ENCODE measurements around the gene FBXW5. TPM values are rescaled to one million over a fixed set of nuclear protein-coding genes. Genes with fewer than 3 reads are reported as not detected.
A peak's percentile ranks its signal among the peaks of the same experiment; 100 is the strongest.

The FBXW5 gene
- total RNA-seq, 3 donors from 2014 or later = 84.0 to 112 (median 95.3) TPM

DNA sequence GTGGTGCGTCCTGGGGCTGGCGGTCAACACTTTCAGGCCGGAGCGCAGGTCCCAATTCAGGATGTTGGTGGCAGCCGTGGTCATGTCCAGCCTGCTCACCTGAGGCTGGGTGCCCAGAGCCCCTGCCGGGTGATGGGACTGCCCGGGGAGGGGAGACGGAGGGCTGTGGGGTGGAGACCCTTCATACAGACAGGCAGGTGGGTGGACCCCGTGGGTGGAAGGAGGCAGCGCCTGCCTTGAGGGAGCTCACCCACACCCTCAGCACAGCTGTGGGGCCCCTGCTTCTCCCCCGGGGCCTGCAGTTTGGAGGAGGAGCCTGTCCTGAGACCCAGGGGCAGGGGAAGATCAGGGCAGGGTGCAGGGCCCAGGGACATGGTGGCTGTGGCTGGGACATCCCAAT lies 25.8 kb upstream of the FBXW5 start:
- DNase-seq (no peak), ATAC-seq (no peak)
- Mint-ChIP-seq H3K36me3 (ENCODE audit: insufficient read depth) (no peaks in the 10 kb centered on the region), H3K9me3 (no peaks in the 10 kb centered on the region), H3K4me3 (no peak overlapping the region), H3K4me1 (ENCODE audit: low read depth) (peaks cover 21% of the 10 kb centered on the region), H3K27me3 (ENCODE audit: low read depth) (no peaks in the 10 kb centered on the region)

DNA sequence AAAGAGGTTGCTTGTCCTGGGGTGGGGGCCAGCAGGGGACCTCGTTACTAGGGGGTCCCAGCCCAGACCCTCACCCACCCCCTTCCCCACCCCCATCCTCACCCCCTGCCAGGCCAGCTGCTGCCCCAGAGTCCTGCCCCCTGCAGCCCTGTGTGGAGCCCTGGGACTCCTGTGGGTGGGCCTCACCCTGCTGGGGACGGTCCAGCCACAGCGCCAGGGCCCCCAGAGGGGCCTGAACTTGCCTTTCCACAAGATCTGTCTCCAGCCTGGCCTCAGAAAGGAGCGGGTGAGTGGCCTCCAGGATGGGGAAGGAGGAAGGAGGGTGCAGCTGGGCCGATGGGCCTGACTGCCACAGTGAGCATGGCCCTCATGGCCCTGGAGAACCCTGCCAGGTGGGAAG lies 25.2 kb upstream of the FBXW5 start:
- no peaks in the 10 kb centered on the region for H3K36me3 Mint-ChIP-seq (ENCODE audit: insufficient read depth)
- no peaks in the 10 kb centered on the region for H3K9me3 Mint-ChIP-seq
- DNase-seq (no peak), ATAC-seq (no peak)
- no peaks in the 10 kb centered on the region for H3K27me3 Mint-ChIP-seq (ENCODE audit: low read depth)
- H3K4me3 Mint-ChIP-seq = no peak overlapping the region
- peaks cover 17% of the 10 kb centered on the region for H3K4me1 Mint-ChIP-seq (ENCODE audit: low read depth)

DNA sequence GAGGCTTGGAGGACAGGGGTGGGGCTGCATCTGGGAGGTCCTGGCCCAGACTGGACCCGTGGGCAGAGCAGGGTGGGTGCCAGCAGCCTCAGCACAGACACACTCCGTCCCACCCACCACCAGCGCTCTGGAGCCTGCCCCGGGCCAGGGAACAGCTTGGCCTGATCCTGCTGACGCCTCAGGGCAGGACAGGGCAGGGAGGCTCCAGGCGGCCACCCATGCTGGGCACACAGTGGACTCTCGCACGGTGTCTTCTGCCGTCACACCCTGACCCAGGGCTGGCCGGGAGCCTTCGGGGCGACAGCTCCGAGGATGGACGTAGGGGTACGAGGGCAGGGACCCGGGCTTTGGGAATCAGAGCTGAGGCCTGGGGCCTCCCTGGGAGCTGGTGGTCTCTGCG lies 24.6 kb upstream of the FBXW5 start:
- Mint-ChIP-seq H3K9me3 (no peaks in the 10 kb centered on the region), H3K36me3 (ENCODE audit: insufficient read depth) (no peaks in the 10 kb centered on the region), H3K27me3 (ENCODE audit: low read depth) (no peaks in the 10 kb centered on the region), H3K4me3 (no peak overlapping the region), H3K4me1 (ENCODE audit: low read depth) (peaks cover 19% of the 10 kb centered on the region)
- DNase-seq (no peak), ATAC-seq (no peak)

DNA sequence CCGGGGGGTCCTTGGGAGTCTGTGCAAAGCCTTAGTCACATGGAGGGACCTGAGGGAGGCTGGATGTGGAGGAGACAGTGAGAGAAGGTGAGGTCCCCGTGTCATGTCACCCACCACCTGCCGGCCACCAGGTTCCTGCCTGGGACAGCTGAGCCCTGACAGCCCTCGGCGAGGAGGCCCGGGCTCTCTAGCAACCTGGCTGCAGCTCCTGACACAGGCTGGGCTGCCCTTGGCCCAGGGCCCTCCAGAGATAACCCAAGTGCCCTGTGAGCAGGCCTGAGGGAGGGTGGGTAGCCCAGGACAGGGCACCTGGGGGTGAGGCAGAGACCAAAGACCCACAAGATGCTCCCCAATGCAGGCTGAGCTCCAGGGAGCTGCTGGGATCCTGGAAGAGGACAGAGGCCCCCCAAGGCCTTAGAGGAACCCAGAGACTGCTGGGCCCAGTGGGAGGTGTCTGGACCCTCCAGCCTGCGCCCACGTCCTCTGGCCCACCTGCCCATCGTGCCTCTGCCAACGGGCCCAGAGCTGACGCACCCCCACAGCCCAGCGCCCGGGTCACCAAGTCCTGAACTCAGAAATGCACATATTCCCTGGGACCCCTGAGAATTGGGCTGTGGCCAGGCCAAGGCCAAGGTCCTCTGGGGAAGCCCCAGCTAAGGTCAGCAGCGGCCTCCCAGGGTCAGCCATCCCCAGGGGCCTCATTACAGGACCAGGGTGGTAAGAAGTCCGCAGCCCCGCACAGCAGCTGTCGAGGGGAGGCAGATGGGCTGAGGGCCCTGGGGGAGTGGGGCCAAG lies 24.0 kb upstream of the FBXW5 start:
- DNase-seq = no peak
- Mint-ChIP-seq H3K36me3 (ENCODE audit: insufficient read depth) (no peaks in the 10 kb centered on the region), H3K9me3 (no peaks in the 10 kb centered on the region), H3K4me1 (ENCODE audit: low read depth) (peaks cover 18% of the 10 kb centered on the region), H3K27me3 (ENCODE audit: low read depth) (no peaks in the 10 kb centered on the region), H3K4me3 (no peak overlapping the region)
- ATAC-seq = no peak

DNA sequence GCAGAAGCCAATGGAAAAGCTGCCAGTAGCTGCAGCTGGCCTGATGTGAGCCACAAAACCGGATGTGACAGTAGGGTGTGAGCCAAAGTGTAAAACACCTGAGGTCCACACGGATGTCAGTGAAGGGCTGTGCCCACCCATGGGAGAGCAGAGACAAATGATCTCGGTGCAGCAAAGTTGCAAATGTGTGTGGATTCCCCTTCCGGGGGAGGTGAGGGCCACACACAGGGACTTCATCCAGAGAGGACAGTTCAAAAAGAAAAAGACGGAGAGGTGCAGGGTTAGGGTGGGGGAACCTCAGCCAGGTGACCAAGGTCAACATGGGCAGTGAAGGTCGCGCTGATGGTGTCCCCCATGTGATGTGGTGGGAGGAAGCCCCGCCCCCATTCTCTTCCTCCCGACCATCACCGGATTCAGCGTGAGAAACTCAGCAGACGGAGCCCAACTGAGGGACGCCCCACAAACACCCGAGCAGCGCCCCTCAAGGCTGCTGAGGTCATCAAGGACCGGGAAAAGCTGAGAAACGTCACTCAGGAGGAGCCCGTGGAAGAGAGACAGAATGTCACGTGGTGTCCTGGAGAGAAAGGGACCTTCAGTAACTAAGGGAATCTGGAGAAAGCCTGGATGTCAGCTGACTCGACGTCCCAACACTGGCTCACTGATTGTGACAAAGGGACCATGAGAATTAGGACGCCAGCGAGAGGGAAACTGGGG lies 21.4 kb upstream of the FBXW5 start:
- ATAC-seq = peak; percentile 35 to 41
- peak overlapping the region; percentile 56 for H3K4me3 Mint-ChIP-seq
- no peak for DNase-seq
- no peaks in the 10 kb centered on the region for H3K36me3 Mint-ChIP-seq (ENCODE audit: insufficient read depth)
- H3K9me3 Mint-ChIP-seq = no peaks in the 10 kb centered on the region
- H3K4me1 Mint-ChIP-seq (ENCODE audit: low read depth) = peaks cover 28% of the 10 kb centered on the region
- no peaks in the 10 kb centered on the region for H3K27me3 Mint-ChIP-seq (ENCODE audit: low read depth)

DNA sequence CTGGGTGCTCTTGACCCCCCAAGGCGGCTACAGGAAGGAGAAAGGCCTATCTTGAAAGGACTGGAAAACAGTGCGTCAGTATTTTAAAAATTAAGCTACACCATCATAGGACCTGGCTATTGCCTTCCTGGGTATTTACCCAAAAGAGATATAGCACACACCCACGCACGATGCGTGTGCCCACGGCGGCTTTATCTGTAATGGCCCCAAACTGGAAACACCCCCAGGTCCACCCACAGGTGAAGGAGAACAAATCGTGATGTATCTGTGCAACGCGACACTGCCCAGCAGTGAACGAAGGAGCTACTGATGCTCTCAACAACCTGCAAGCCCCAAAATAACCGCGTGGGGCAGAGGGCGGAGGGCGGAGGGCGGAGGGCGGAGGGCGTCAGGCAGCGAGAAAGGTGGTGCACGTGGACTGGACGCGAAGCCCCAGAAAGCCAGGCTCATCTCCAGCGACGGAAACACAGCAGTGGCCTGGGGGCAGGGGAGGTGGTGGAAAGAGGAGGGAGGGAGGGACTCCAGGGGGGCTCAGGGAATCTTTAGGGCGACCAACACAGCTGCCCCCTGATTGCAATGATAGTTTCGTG lies 20.4 kb upstream of the FBXW5 start:
- Mint-ChIP-seq H3K36me3 (ENCODE audit: insufficient read depth) (no peaks in the 10 kb centered on the region), H3K4me1 (ENCODE audit: low read depth) (peaks cover 36% of the 10 kb centered on the region), H3K4me3 (no peak overlapping the region), H3K9me3 (no peaks in the 10 kb centered on the region), H3K27me3 (ENCODE audit: low read depth) (no peaks in the 10 kb centered on the region)
- ATAC-seq (no peak), DNase-seq (no peak)

DNA sequence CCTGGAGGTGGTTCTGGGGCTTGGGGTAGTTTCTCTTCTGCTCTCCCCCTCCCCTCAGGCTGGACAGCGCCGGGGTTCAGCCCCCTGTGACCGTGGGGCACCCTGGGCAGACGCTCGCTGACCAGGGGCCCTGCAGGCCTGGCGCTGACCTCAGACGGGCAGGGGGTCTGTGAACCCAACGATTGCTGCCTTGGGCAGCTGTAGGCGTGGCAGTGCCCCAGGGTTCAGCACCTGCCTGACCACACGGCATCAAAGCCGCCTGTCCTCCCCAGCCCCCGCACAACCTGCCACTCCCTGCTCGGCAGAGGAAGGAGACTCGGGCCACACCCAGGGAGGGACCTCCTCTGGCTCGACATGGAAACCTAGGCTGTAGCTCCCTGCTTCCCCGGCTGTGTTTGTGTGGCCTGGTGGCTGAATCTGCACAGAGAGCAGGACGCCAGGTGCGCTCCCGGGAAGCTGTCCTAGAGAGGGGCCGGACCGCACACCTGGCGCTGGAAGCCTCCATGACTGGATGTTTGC lies 19.7 kb upstream of the FBXW5 start:
- Mint-ChIP-seq H3K27me3 (ENCODE audit: low read depth) (no peaks in the 10 kb centered on the region), H3K36me3 (ENCODE audit: insufficient read depth) (no peaks in the 10 kb centered on the region), H3K9me3 (no peaks in the 10 kb centered on the region), H3K4me3 (no peak overlapping the region), H3K4me1 (ENCODE audit: low read depth) (peaks cover 38% of the 10 kb centered on the region)
- DNase-seq = no peak
- no peak for ATAC-seq

DNA sequence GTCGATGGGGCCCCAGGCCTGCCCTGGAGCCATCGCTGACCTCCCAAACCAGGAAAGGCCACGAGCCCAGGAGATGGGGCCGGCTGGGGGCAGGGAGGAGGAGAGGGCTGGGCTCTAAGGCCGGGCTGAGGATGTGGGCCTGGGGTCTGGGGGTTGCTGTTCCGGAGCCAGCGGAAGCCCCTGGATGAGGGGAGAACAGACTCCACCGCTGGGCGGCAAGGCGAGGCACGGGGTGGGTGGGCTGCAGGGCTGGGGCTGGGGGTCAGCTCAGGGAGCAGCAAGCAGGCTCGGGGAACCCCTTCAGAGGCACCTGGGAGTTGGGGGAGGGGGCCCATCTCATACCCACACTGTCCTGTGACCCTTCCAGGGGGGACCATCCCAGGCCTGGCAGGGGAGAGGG lies 19.2 kb upstream of the FBXW5 start:
- no peak for ATAC-seq
- no peaks in the 10 kb centered on the region for H3K36me3 Mint-ChIP-seq (ENCODE audit: insufficient read depth)
- H3K27me3 Mint-ChIP-seq (ENCODE audit: low read depth) = no peaks in the 10 kb centered on the region
- no peaks in the 10 kb centered on the region for H3K9me3 Mint-ChIP-seq
- no peak overlapping the region for H3K4me3 Mint-ChIP-seq
- no peak for DNase-seq
- peaks cover 41% of the 10 kb centered on the region for H3K4me1 Mint-ChIP-seq (ENCODE audit: low read depth)

DNA sequence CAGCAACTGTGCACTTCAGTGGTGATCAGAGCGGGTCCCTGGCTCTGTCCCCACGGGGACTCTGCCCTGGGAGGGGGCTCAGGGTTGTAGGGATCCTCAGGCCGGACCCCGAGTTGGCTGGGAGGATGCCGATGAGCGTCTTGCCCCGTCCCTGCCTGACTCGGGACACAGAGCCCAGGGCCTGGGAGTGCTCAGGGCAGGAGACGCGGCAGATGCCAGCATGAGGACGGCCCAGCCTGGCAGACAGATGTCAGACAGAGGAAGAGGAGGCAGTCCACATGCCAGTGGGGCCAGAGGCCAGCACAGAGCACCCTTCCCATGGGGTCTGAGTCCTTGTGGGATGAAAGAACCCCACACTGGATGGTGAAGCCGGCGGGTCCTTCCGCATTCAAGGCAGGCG lies 18.8 kb upstream of the FBXW5 start:
- no peak for DNase-seq
- H3K27me3 Mint-ChIP-seq (ENCODE audit: low read depth) = no peaks in the 10 kb centered on the region
- no peak overlapping the region for H3K4me3 Mint-ChIP-seq
- peaks cover 41% of the 10 kb centered on the region for H3K4me1 Mint-ChIP-seq (ENCODE audit: low read depth)
- no peaks in the 10 kb centered on the region for H3K9me3 Mint-ChIP-seq
- ATAC-seq = no peak
- no peaks in the 10 kb centered on the region for H3K36me3 Mint-ChIP-seq (ENCODE audit: insufficient read depth)

DNA sequence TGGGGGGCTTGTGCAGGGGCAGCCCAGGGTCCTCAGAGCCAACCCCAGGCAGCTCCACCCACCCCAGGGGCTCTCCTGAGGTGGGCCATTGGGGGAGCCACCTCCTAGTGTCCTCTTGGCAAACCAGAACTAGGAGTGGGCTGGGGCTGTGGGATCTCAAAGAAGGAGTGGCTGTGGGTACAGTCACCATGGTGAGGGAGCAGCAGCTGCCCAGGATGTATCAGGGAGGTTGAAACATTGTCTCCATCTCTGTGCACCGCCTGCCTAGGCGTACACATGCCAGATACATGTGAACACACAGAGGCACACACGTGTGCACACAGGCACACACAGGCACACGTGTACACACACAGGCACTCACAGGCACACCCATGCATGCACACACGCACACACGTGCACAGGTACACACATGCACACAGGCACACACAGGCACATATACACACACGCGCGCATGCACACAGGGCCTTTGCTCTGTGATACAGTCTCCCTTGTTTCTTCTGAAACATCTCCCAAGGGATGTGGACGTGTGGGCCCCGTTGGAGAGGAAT lies 18.2 kb upstream of the FBXW5 start:
- ATAC-seq (peak in 1 of 2 donors; percentile 6), DNase-seq (no peak)
- Mint-ChIP-seq H3K36me3 (ENCODE audit: insufficient read depth) (no peaks in the 10 kb centered on the region), H3K4me1 (ENCODE audit: low read depth) (peaks cover 42% of the 10 kb centered on the region), H3K9me3 (no peaks in the 10 kb centered on the region), H3K27me3 (ENCODE audit: low read depth) (no peaks in the 10 kb centered on the region), H3K4me3 (no peak overlapping the region)

DNA sequence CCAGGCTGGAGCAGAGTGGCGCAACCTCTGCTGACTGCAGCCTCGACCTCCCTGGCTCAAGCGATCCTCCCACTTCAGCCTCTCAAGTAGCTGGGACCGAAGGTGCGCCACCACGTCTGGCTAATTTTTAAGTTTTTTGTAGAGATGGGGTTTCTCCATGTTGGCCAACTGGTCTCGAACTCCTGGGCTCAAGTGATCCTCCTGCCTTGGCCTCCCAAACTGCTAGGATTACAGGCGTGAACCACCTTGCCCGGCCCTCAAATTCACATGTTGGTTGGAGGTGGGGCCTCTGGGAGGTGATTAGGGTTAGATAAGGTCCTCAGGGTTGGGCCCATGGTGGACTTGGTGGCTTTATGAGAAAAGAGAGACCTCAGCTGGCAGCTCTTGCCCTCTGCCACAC lies 17.6 kb upstream of the FBXW5 start:
- DNase-seq (no peak), ATAC-seq (no peak)
- H3K9me3 Mint-ChIP-seq = no peaks in the 10 kb centered on the region
- no peaks in the 10 kb centered on the region for H3K36me3 Mint-ChIP-seq (ENCODE audit: insufficient read depth)
- peaks cover 42% of the 10 kb centered on the region for H3K4me1 Mint-ChIP-seq (ENCODE audit: low read depth)
- no peaks in the 10 kb centered on the region for H3K27me3 Mint-ChIP-seq (ENCODE audit: low read depth)
- H3K4me3 Mint-ChIP-seq = no peak overlapping the region

DNA sequence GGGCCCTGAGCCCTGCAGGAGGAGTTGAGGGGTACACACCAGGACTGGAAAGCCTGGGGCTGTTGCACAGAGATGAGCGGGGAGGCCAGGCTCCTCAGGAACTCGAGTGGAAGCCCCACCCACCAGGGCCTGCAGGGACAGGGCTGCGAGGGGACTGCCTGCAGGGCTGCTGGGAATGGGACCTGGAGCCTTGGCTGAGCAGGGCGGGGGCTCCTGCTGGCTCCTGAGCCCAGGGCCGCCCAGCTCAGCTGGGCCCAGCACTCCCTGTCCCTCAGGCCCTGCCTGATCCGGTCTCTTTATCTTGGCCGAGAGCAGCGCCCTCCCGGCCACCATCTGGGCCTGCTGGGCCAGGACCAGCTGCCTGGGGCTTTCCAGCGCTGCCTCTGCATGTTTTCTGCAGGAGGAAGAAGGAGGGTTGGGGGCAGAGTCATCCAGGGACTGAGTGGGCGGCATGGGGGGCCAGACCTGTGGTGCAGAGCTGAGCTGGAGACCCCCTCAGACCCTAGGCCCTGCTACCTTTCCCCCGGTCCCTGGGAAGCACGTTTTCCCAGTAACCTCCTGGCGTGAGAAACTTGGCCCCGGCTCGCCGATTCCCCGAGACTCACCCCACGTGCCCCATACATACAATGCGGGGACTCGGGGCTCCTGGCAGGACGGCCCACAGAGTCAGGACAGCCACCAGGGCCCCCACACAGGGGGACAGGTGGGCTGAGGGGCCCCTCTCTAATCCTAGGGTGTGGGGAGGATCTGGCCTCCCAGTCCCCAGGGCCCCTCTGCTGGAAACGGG lies 16.9 kb upstream of the FBXW5 start:
- no peak for DNase-seq
- H3K36me3 Mint-ChIP-seq (ENCODE audit: insufficient read depth) = no peaks in the 10 kb centered on the region
- no peaks in the 10 kb centered on the region for H3K27me3 Mint-ChIP-seq (ENCODE audit: low read depth)
- no peaks in the 10 kb centered on the region for H3K9me3 Mint-ChIP-seq
- peaks cover 44% of the 10 kb centered on the region for H3K4me1 Mint-ChIP-seq (ENCODE audit: low read depth)
- no peak overlapping the region for H3K4me3 Mint-ChIP-seq
- no peak for ATAC-seq

DNA sequence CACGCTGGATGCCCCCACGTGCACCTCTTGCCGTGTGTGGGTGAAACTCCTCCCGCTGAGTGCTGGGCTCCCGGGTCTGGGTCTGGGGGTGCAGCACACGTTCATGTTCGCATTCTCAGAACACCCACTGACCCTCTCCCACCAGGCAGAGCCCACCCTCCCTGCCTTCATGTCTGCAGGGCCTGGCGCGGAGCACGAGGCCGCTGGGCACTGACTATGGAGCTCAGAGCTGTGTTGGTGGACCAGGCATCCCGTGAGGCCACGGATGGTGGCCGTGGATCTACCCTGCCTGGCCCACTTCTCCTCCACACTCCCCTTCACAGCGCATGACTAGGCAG lies 16.4 kb upstream of the FBXW5 start:
- Mint-ChIP-seq H3K4me3 (no peak overlapping the region), H3K9me3 (no peaks in the 10 kb centered on the region), H3K27me3 (ENCODE audit: low read depth) (no peaks in the 10 kb centered on the region), H3K4me1 (ENCODE audit: low read depth) (peaks cover 40% of the 10 kb centered on the region), H3K36me3 (ENCODE audit: insufficient read depth) (no peaks in the 10 kb centered on the region)
- DNase-seq (no peak), ATAC-seq (no peak)
